ENCODE results near the gene PREX1. TPM values are rescaled to one million over a fixed set of nuclear protein-coding genes. Genes with fewer than 3 reads are reported as not detected.

Gene PREX1
- total RNA-seq, 1 experiment from 2014 or later = 9.5 TPM

- no TSS peak for BruUV-seq (replicated peaks)
- ChIA-PET POLR2A (no interaction called here), CTCF (interaction anchor here (1.2 kb wide), 1 partner anchor 59 kb away, joined by 4 read pairs; no protein-coding TSS in a partner anchor)
- intact Hi-C loops (cut with micrococcal nuclease; ENCODE audit: unreplicated experiment) = no loop called here
- Mint-ChIP-seq H3K27ac (ENCODE audit: unreplicated experiment) (no peak overlapping the region), H3K27me3 (ENCODE audit: insufficient read depth, unreplicated experiment) (no peaks in the 10 kb centered on the region), H3K9me3 (ENCODE audit: unreplicated experiment) (no peaks in the 10 kb centered on the region), H3K4me1 (ENCODE audit: low read depth, unreplicated experiment) (peaks cover 3% of the 10 kb centered on the region), H3K36me3 (ENCODE audit: insufficient read depth, unreplicated experiment) (no peaks in the 10 kb centered on the region), H3K4me3 (ENCODE audit: unreplicated experiment) (no peak overlapping the region)
- Histone ChIP-seq H3K27me3 (replicated peaks; ENCODE audit: control insufficient read depth, insufficient read depth, low read length) (no peaks in the 10 kb centered on the region), H3K4me3 (ENCODE audit: low read depth, low read length) (no peak overlapping the region), H3K4me1 (no peaks in the 10 kb centered on the region), H3K36me3 (ENCODE audit: control insufficient read depth, insufficient read depth, low read length) (no peaks in the 10 kb centered on the region), H3K9me3 (no peaks in the 10 kb centered on the region)
- no peak for DNase-seq
- TF ChIP-seq, protein P1, sequence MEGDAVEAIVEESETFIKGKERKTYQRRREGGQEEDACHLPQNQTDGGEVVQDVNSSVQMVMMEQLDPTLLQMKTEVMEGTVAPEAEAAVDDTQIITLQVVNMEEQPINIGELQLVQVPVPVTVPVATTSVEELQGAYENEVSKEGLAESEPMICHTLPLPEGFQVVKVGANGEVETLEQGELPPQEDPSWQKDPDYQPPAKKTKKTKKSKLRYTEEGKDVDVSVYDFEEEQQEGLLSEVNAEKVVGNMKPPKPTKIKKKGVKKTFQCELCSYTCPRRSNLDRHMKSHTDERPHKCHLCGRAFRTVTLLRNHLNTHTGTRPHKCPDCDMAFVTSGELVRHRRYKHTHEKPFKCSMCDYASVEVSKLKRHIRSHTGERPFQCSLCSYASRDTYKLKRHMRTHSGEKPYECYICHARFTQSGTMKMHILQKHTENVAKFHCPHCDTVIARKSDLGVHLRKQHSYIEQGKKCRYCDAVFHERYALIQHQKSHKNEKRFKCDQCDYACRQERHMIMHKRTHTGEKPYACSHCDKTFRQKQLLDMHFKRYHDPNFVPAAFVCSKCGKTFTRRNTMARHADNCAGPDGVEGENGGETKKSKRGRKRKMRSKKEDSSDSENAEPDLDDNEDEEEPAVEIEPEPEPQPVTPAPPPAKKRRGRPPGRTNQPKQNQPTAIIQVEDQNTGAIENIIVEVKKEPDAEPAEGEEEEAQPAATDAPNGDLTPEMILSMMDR (IDR thresholded peaks at IDR 0.05; ENCODE audit: insufficient read depth in 1 of 2, low read depth in 1 of 2, low read length in 1 of 2, severe bottlenecking in 1 of 2, unreplicated experiment in 1 of 2) = no peak
These were observed 110.6 kb downstream of the PREX1 start for GRCh38 chr20:48717095-48717672.

- H3K4me3 Mint-ChIP-seq (ENCODE audit: unreplicated experiment) = no peak overlapping the region
- Histone ChIP-seq H3K27me3 (replicated peaks; ENCODE audit: control insufficient read depth, insufficient read depth, low read length) (no peaks in the 10 kb centered on the region), H3K4me1 (no peaks in the 10 kb centered on the region), H3K4me3 (ENCODE audit: low read depth, low read length) (no peak overlapping the region), H3K36me3 (ENCODE audit: control insufficient read depth, insufficient read depth, low read length) (no peaks in the 10 kb centered on the region), H3K9me3 (no peaks in the 10 kb centered on the region)
- ChIA-PET CTCF (interaction anchor here (1.2 to 1.3 kb wide), 2 partner anchors 59 kb away, joined by 3 to 4 read pairs; no protein-coding TSS in a partner anchor), POLR2A (interaction anchor here (0.6 kb wide), 1 partner anchor 26 kb away, joined by 4 read pairs; no protein-coding TSS in a partner anchor)
- intact Hi-C loops (cut with micrococcal nuclease; ENCODE audit: unreplicated experiment) = no loop called here
- H3K36me3 Mint-ChIP-seq (ENCODE audit: insufficient read depth, unreplicated experiment) = no peaks in the 10 kb centered on the region
- no peaks in the 10 kb centered on the region for H3K4me1 Mint-ChIP-seq (ENCODE audit: low read depth, unreplicated experiment)
- no peaks in the 10 kb centered on the region for H3K27me3 Mint-ChIP-seq (ENCODE audit: insufficient read depth, unreplicated experiment)
- H3K9me3 Mint-ChIP-seq (ENCODE audit: unreplicated experiment) = no peaks in the 10 kb centered on the region
- BruUV-seq (replicated peaks) = no TSS peak
- H3K27ac Mint-ChIP-seq (ENCODE audit: unreplicated experiment) = no peak overlapping the region
- TF ChIP-seq, protein P1 (IDR thresholded peaks at IDR 0.05; ENCODE audit: insufficient read depth in 1 of 2, low read depth in 1 of 2, low read length in 1 of 2, severe bottlenecking in 1 of 2, unreplicated experiment in 1 of 2) = no peak
- no peak for DNase-seq
These were observed 111.3 kb downstream of the PREX1 start for GRCh38 chr20:48716541-48716940.

- Mint-ChIP-seq H3K36me3 (ENCODE audit: insufficient read depth, unreplicated experiment) (no peaks in the 10 kb centered on the region), H3K9me3 (ENCODE audit: unreplicated experiment) (no peaks in the 10 kb centered on the region), H3K4me1 (ENCODE audit: low read depth, unreplicated experiment) (no peaks in the 10 kb centered on the region), H3K27me3 (ENCODE audit: insufficient read depth, unreplicated experiment) (no peaks in the 10 kb centered on the region), H3K27ac (ENCODE audit: unreplicated experiment) (no peak overlapping the region), H3K4me3 (ENCODE audit: unreplicated experiment) (no peak overlapping the region)
- TF ChIP-seq, protein P1 (IDR thresholded peaks at IDR 0.05; ENCODE audit: insufficient read depth in 1 of 2, low read depth in 1 of 2, low read length in 1 of 2, severe bottlenecking in 1 of 2, unreplicated experiment in 1 of 2) = no peak
- no peak for DNase-seq
- no peaks in the 10 kb centered on the region for H3K36me3 ChIP-seq (ENCODE audit: control insufficient read depth, insufficient read depth, low read length)
- no peaks in the 10 kb centered on the region for H3K4me1 ChIP-seq
- ChIA-PET CTCF (interaction anchor here (1.3 kb wide), 1 partner anchor 58 kb away, joined by 3 read pairs; no protein-coding TSS in a partner anchor), POLR2A (interaction anchor here (0.6 kb wide), 1 partner anchor 26 kb away, joined by 4 read pairs; no protein-coding TSS in a partner anchor)
- H3K4me3 ChIP-seq (ENCODE audit: low read depth, low read length) = no peak overlapping the region
- no peaks in the 10 kb centered on the region for H3K9me3 ChIP-seq
- intact Hi-C loops (cut with micrococcal nuclease; ENCODE audit: unreplicated experiment) = no loop called here
- BruUV-seq (replicated peaks) = no TSS peak
- no peaks in the 10 kb centered on the region for H3K27me3 ChIP-seq (replicated peaks; ENCODE audit: control insufficient read depth, insufficient read depth, low read length)
These were observed 111.7 kb downstream of the PREX1 start for GRCh38 chr20:48716086-48716485.

All from Caco-2 (cell line).